GM12878 (cell line): Measurements from ENCODE around the gene MNT. TPM values are rescaled to one million over a fixed set of nuclear protein-coding genes. Genes with fewer than 3 reads are reported as not detected.

ENCODE experiments used
- ATAC-seq: fragments of 200-7000 bp; cut with Tn5 transposase; 3 replicates; pipeline ENCODE4 v1.9.1; 2020; ENCODE audit warnings: mild to moderate bottlenecking, moderate library complexity
- BruUV-seq: library from RNA; stranded (reverse); fragments of 400-500 nt; replicated peaks from 2 replicates; lab custom pipeline; 2021; lab: Mats Ljungman, UMichigan
- CTCF ChIA-PET: fragments of 300-600 bp; sonication (Branson Sonifier 250); formaldehyde crosslinking; extraction: SDS; loops from one replicate; lab custom pipeline; 2021; ENCODE audit warnings: inconsistent platforms; lab: Yijun Ruan, JAX
- POLR2A ChIA-PET: fragments of 350-600 bp; formaldehyde crosslinking; extraction: SDS; loops from one replicate; lab custom pipeline; 2021; ENCODE audit warnings: inconsistent platforms; lab: Charles Lee
- RAD21 ChIA-PET: fragments of 300-600 bp; sonication (Branson Sonifier 250); formaldehyde crosslinking; loops from one replicate; lab custom pipeline; 2023; ENCODE audit warnings: antibody characterized with exemption; ENCODE audit not compliant: unreplicated experiment; lab: Charles Lee
- SMC1A ChIA-PET: fragments of 300-600 bp; sonication (Branson Sonifier 250); formaldehyde crosslinking; loops from one replicate; lab custom pipeline; 2023; ENCODE audit not compliant: unreplicated experiment, uncharacterized antibody; lab: Charles Lee
- DNase-seq: peaks from one replicate; pipeline ENCODE4 v3.0.0-alpha.2; 2011; ENCODE audit warnings: low read depth, low spot score
- FAIRE-seq: peaks from 3 replicates; lab custom pipeline; 2011; peaks lifted over from hg19 to GRCh38; lab: Jason Lieb, UNC
- H2AFZ ChIP-seq: 2 replicates; pipeline ENCODE4 v1.6.0; 2011; ENCODE audit warnings: low read depth, low read length, control low read depth; ENCODE audit not compliant: control insufficient read depth
- H3K27ac ChIP-seq: 2 replicates; pipeline ENCODE4 v1.5.1; 2011; ENCODE audit warnings: control low read depth; ENCODE audit not compliant: control insufficient read depth, insufficient read depth
- H3K27me3 ChIP-seq, 2 experiments: replicated peaks in 1 of 2; 2 replicates each; pipeline versions ENCODE4 v1.6.0 to v1.6.1; 2011; ENCODE audit warnings: low read length in 1 of 2; ENCODE audit not compliant: control insufficient read depth in 2 of 2, insufficient read depth in 2 of 2
- H3K36me3 ChIP-seq, 2 experiments: 2 replicates each; pipeline ENCODE4 v1.5.1; 2011; ENCODE audit warnings: low read length in 1 of 2; ENCODE audit not compliant: control insufficient read depth in 2 of 2, insufficient read depth in 2 of 2
- H3K4me1 ChIP-seq: 2 replicates; pipeline ENCODE4 v1.6.1; 2011; ENCODE audit warnings: mild to moderate bottlenecking, low read length, moderate library complexity, mixed read lengths; ENCODE audit not compliant: control insufficient read depth, insufficient read depth
- H3K4me2 ChIP-seq: 2 replicates; pipeline ENCODE4 v1.6.0; 2011; ENCODE audit warnings: control low read depth; ENCODE audit not compliant: control insufficient read depth, insufficient read depth
- H3K4me3 ChIP-seq: fragments of 200-600 bp; sonication (generic); 2 replicates; pipeline ENCODE4 v1.5.1; 2016
- H3K79me2 ChIP-seq: 2 replicates; pipeline ENCODE4 v1.6.0; 2011; ENCODE audit warnings: low read length; ENCODE audit not compliant: control insufficient read depth, insufficient read depth
- H3K9ac ChIP-seq: 2 replicates; pipeline ENCODE4 v1.8.0; 2011; ENCODE audit warnings: low read length, control low read depth, mixed read lengths; ENCODE audit not compliant: control insufficient read depth, insufficient read depth
- H3K9me3 ChIP-seq: replicated peaks from 3 replicates; pipeline ENCODE4 v1.5.1; 2011; ENCODE audit warnings: mild to moderate bottlenecking, low read length; ENCODE audit not compliant: control insufficient read depth, insufficient read depth
- H4K20me1 ChIP-seq: 2 replicates; pipeline ENCODE4 v1.6.0; 2011; ENCODE audit not compliant: control insufficient read depth, insufficient read depth
- GATAD2B ChIP-seq: fragments of 450-650 bp; conservative IDR thresholded peaks from 2 replicates; pipeline ENCODE4 v1.6.1; 2017; ENCODE audit warnings: low read depth, mild to moderate bottlenecking, moderate library complexity
- JUND ChIP-seq: IDR thresholded peaks from 2 replicates; pipeline ENCODE4 v1.6.1; 2012; ENCODE audit warnings: low read depth, mild to moderate bottlenecking, low read length, improper control_type of control experiment, moderate library complexity
- MYC ChIP-seq: IDR thresholded peaks from 2 replicates; pipeline ENCODE4 v1.6.1; 2011; ENCODE audit warnings: mild to moderate bottlenecking, low read length, moderate library complexity, inconsistent platforms; ENCODE audit not compliant: insufficient read depth, insufficient replicate concordance, insufficient read length, severe bottlenecking
- POLR2A ChIP-seq: IDR thresholded peaks from 2 replicates; pipeline ENCODE4 v1.6.1; 2011; ENCODE audit warnings: low read depth, mild to moderate bottlenecking, low read length
- PRDM15 ChIP-seq: fragments of 450-650 bp; formaldehyde crosslinking; IDR thresholded peaks from 2 replicates; pipeline ENCODE4 v1.4.0; 2020; ENCODE audit warnings: mild to moderate bottlenecking, moderate library complexity
- TBL1XR1 ChIP-seq: IDR thresholded peaks from 2 replicates; pipeline ENCODE4 v1.6.1; 2012; ENCODE audit warnings: low read depth, low read length, improper control_type of control experiment
- ZBTB11 ChIP-seq: fragments of 450-650 bp; formaldehyde crosslinking; IDR thresholded peaks from 2 replicates; pipeline ENCODE4 v1.5.0; 2022; ENCODE audit warnings: mild to moderate bottlenecking, missing genetic modification characterization
- WGBS: methylation state at CpG from one replicate; pipeline ENCODE4 v1.1.6; 2016; ENCODE audit warnings: low lambda C conversion rate; ENCODE audit not compliant: insufficient replicate concordance, insufficient coverage; ENCODE audit errors: missing lambda C conversion rate; 5-methylcytosine and 5-hydroxymethylcytosine counted together
- in situ Hi-C: fragments of 300-500 bp; cut with MboI; formaldehyde crosslinking; loops from 9 replicates; pipeline ENCODE4 v1.14.3; 2018; ENCODE audit warnings: mixed read lengths
- intact Hi-C: fragments of 100-400 bp; cut with micrococcal nuclease; formaldehyde crosslinking; loops from one replicate; pipeline ENCODE4 v1.14.2; 2022; ENCODE audit not compliant: unreplicated experiment
- polyA plus RNA-seq, 11 experiments: library from polyadenylated mRNA; depleted of rRNA in 4 of 11; unstranded in 6 of 11; stranded (reverse) in 5 of 11; fragments of >200 nt; fragmentation: Nextera tagmentation in 4 of 11; fragmentation: Illumina TruSeq in 1 of 11; extraction: Ambion mirVana in 4 of 11; extraction: Trizol in 1 of 11; gene quantifications; 1 replicate in 1 of 11; 2 replicates in 10 of 11; pipeline versions ENCODE4 v1.2.1 to v1.2.3, GENCODE V29; 2011 to 2016; ENCODE audit warnings: inconsistent platforms in 2 of 11, missing spikeins in 2 of 11, low read depth in 1 of 11
- total RNA-seq, 4 experiments: library from RNA; depleted of rRNA in 3 of 4; stranded (reverse); fragments of >200 nt in 3 of 4; fragmentation: Illumina TruSeq in 1 of 4; extraction: Trizol in 1 of 4; gene quantifications; 2 replicates each; pipeline versions ENCODE4 v1.2.1 to v1.2.3, GENCODE V29; 2013 to 2021

Gene MNT
- total and polyA plus RNA-seq, 10 of the 15 experiments (the other 5 are each of a cell fraction or from before 2014, with no cell fraction given) = 0.31 to 15.9 (median 3.8) TPM

DNA sequence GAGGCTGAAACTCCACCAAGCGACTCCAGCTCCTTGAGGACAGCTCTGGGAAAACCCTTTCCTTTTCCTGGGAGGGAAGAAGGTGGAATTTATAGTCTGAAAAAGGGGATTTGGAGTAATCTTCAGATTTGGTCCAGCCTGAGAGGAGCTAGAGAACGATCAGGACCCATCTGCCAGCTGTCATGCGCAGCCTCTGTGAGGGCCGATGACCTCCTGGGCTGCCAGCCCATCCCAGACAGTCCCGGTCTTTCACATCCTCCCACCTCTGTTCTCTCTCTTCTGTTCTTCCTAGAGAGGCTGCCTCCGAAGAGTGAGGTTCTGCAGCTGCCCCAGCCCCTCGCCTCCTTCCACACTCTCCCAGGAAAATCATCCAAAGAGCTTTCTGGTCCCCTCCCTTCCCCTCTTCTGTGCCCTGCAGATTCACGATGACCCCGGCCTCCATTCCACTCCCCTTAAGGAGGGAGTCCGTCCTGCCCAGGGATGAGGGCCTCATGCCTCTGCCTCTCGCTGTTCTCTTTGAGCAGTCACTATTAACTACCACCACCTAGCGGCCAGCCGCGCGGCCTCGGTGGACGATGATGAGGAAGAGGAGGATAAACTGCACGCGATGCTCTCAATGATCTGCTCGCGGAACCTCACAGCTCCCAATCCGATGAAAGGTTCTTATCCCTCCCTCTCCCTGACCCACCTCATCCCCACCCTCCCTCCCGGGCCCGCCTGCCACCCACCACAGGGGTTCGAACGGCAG is 33.9 kb downstream of the MNT start:
- no peak overlapping the region for H3K27ac ChIP-seq
- in situ Hi-C loops = no loop called here
- POLR2A ChIA-PET = interaction anchor here (0.5 kb wide), 1 partner anchor 1189 kb away, joined by 3 read pairs; no protein-coding TSS in a partner anchor
- no peaks in the 10 kb centered on the region; a peak in 2 of 4 replicates for H3K36me3 ChIP-seq
- no TSS peak for BruUV-seq
- TF ChIP-seq JUND (no peak), GATAD2B (no peak), MYC (no peak)
- intact Hi-C loops = no loop called here
- no peaks in the 10 kb centered on the region for H3K9me3 ChIP-seq
- CTCF ChIA-PET = interaction anchor here (1.0 to 1.1 kb wide), 2 partner anchors 17 to 49 kb away, joined by 3 read pairs; no protein-coding TSS in a partner anchor
- no peaks in the 10 kb centered on the region for H3K27me3 ChIP-seq
- H3K4me1 ChIP-seq = no peaks in the 10 kb centered on the region
- DNase-seq (no peak), ATAC-seq (no peak), FAIRE-seq (no peak)
- H2AFZ ChIP-seq = no peak overlapping the region
- RAD21 ChIA-PET = interaction anchor here (0.6 kb wide), 1 partner anchor 267 kb away, joined by 3 read pairs; no protein-coding TSS in a partner anchor
- 91% methylated on average over 21 of the region's 26 CpGs for WGBS
- H3K79me2 ChIP-seq = no peaks in the 10 kb centered on the region
- H3K4me2 ChIP-seq = no peak overlapping the region
- SMC1A ChIA-PET = no interaction called here
- no peak overlapping the region for H3K4me3 ChIP-seq
- no peak overlapping the region for H3K9ac ChIP-seq
- H4K20me1 ChIP-seq = no peaks in the 10 kb centered on the region

DNA sequence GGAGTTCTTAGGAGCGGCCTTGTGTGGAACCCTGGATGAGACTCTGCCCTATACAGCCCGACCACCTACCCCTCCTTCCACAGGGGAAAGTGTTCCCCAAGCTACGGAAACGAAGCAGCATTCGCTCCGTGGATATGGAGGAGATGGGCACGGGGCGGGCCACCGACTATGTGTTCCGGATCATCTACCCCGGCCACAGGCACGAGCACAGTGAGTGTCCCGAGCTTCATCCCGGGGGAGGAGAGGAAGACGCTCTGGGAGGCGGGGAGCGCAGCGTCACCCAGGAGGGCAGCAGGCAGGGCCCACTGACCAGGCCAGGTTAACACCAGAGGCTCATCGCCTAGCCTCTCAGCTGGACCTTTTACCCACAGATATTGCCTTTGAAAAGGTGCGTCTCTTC is 35.7 kb downstream of the MNT start:
- ChIA-PET SMC1A (no interaction called here), CTCF (interaction anchor here (1.2 kb wide), 1 partner anchor 18 kb away, joined by 3 read pairs; no protein-coding TSS in a partner anchor), RAD21 (no interaction called here), POLR2A (no interaction called here)
- WGBS = 94% methylated on average over 18 of the region's 20 CpGs
- no peaks in the 10 kb centered on the region for H3K9me3 ChIP-seq
- no peaks in the 10 kb centered on the region for H3K4me1 ChIP-seq
- no peak overlapping the region for H3K4me2 ChIP-seq
- in situ Hi-C loops (no loop called here), intact Hi-C loops (no loop called here)
- no peaks in the 10 kb centered on the region for H3K79me2 ChIP-seq
- DNase-seq = no peak
- TSS peak; percentile 38 for BruUV-seq
- H4K20me1 ChIP-seq = no peaks in the 10 kb centered on the region
- H3K27me3 ChIP-seq = no peaks in the 10 kb centered on the region
- H3K4me3 ChIP-seq = no peak overlapping the region
- FAIRE-seq = no peak
- H3K27ac ChIP-seq = no peak overlapping the region
- H3K9ac ChIP-seq = no peak overlapping the region
- no peaks in the 10 kb centered on the region; a peak in 3 of 4 replicates for H3K36me3 ChIP-seq
- H2AFZ ChIP-seq = no peak overlapping the region
- no peak for ATAC-seq
- TF ChIP-seq ZBTB11 (CRISPR knock-in tag) = no peak
- TF ChIP-seq TBL1XR1 = no peak
- no peak for TF ChIP-seq POLR2A
- no peak for TF ChIP-seq PRDM15
- no peak for TF ChIP-seq JUND
